B cell (primary cell): Measurements from ENCODE around the gene OR2J1.

Experiments used
- EZH2 ChIP-seq: IDR thresholded peaks from 2 replicates; pipeline ENCODE4 v1.6.1; 2012; ENCODE audit warnings: borderline replicate concordance, low read depth, mild to moderate bottlenecking, moderate library complexity, low read length; ENCODE audit not compliant: insufficient read depth, poor library complexity, severe bottlenecking
- TF ChIP-seq, protein P1 (sequence below): fragments of 200-600 bp; IDR thresholded peaks from one replicate; pipeline ENCODE4 v1.8.0; 2022; ENCODE audit warnings: antibody characterized with exemption, mild to moderate bottlenecking

DNA sequence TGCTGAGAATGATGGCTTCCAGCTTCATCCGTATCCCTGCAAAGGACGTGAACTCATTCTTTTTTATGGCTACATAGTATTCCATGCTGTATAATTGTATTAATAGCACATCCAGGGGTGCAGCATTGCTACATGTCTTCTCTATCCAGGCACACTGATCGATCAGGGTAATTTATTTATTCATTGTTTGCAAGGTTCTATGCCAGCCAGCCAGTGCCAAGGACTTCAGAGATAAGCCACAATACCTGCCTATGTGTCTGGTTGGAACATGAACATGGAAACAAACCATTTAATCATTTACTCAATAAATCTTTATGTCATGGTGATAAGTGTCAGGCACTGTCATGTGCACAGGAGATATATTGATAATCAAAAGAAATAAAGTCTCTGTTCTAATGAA is 6.3 kb upstream of the OR2J1 start:
- no peak for TF ChIP-seq EZH2
- TF ChIP-seq, protein P1, sequence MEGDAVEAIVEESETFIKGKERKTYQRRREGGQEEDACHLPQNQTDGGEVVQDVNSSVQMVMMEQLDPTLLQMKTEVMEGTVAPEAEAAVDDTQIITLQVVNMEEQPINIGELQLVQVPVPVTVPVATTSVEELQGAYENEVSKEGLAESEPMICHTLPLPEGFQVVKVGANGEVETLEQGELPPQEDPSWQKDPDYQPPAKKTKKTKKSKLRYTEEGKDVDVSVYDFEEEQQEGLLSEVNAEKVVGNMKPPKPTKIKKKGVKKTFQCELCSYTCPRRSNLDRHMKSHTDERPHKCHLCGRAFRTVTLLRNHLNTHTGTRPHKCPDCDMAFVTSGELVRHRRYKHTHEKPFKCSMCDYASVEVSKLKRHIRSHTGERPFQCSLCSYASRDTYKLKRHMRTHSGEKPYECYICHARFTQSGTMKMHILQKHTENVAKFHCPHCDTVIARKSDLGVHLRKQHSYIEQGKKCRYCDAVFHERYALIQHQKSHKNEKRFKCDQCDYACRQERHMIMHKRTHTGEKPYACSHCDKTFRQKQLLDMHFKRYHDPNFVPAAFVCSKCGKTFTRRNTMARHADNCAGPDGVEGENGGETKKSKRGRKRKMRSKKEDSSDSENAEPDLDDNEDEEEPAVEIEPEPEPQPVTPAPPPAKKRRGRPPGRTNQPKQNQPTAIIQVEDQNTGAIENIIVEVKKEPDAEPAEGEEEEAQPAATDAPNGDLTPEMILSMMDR: no peak
